Epithelial cell of umbilical artery (primary cell): ENCODE measurements around the gene TXLNB. TPM values are rescaled to one million over a fixed set of nuclear protein-coding genes. Genes with fewer than 3 reads are reported as not detected.

Experiments used
- total RNA-seq: library from RNA; depleted of rRNA; stranded (reverse); fragments of >200 nt; gene quantifications from 2 replicates; pipeline ENCODE4 v1.2.3, GENCODE V29; 2014

TXLNB gene
- under 0.01 and 0.15 TPM in 2 replicates for total RNA-seq

GRCh38 chr6:139291813-139292619 lies at the start of gene TXLNB:
TXLNB (minus strand) TSS chr6:139291998; CDS start chr6:139288899, 3,099 bp downstream.

Other genes starting within 250 kb of the TXLNB start
- gene HECA, start 156.9 kb downstream of the TXLNB start, total RNA-seq = 22.1 and 26.4 TPM in 2 replicates
- gene CITED2, start 82.7 kb upstream of the TXLNB start, total RNA-seq = 20.5 and 26.0 TPM in 2 replicates